IPS-18c (cell line): Measurements from ENCODE around the gene RNASEH1.
"Not testable (repeated sequence)": the region's sequence is repeated elsewhere in the genome, so short reads cannot be mapped to it uniquely, and the experiment has no call there.

Experiments
- H3K4me3 ChIP-seq: 2 replicates; pipeline ENCODE4 v1.7.0; 2013; ENCODE audit warnings: low read depth, mild to moderate bottlenecking, low read length, moderate library complexity; ENCODE audit not compliant: insufficient read depth
- H3K9me3 ChIP-seq: one replicate; pipeline ENCODE4 v1.6.1; 2013; ENCODE audit warnings: mild to moderate bottlenecking, low read length, moderate library complexity; ENCODE audit not compliant: control insufficient read depth, insufficient read depth

RNASEH1 gene

GRCh38 chr2:3574155-3574554 lies 16.0 kb upstream of the RNASEH1 start:
- no peaks in the 10 kb centered on the region for H3K9me3 ChIP-seq
- no peak overlapping the region for H3K4me3 ChIP-seq

- H3K4me3 ChIP-seq, result no peak overlapping the region
Observed at GRCh38 chr2:3572620-3573019, 14.5 kb upstream of the RNASEH1 start.

GRCh38 chr2:3571284-3571683 lies 13.2 kb upstream of the RNASEH1 start:
- Histone ChIP-seq H3K4me3 (no peak overlapping the region), H3K9me3 (no peaks in the 10 kb centered on the region)

More at GRCh38 chr2:3572620-3573019, 14.5 kb upstream of the RNASEH1 start:
- H3K9me3 ChIP-seq, result no peaks in the 10 kb centered on the region

- not testable (repeated sequence) for H3K4me3 ChIP-seq, H3K9me3 ChIP-seq
Observed at GRCh38 chr2:3569656-3570055, 11.5 kb upstream of the RNASEH1 start.

GRCh38 chr2:3566806-3567205 lies 8.7 kb upstream of the RNASEH1 start:
- Histone ChIP-seq H3K4me3 (no peak overlapping the region), H3K9me3 (no peaks in the 10 kb centered on the region)

- Histone ChIP-seq H3K9me3 (no peaks in the 10 kb centered on the region), H3K4me3 (no peak overlapping the region)
Observed at GRCh38 chr2:3565117-3565516, 7.0 kb upstream of the RNASEH1 start.

GRCh38 chr2:3563521-3563976 lies 5.4 kb upstream of the RNASEH1 start:
- Histone ChIP-seq H3K4me3 (no peak overlapping the region), H3K9me3 (peaks cover 2% of the 10 kb centered on the region)

- Histone ChIP-seq H3K4me3 (peak overlapping the region; percentile 93), H3K9me3 (peaks cover 2% of the 10 kb centered on the region)
Observed at GRCh38 chr2:3557639-3558204, 411 bp downstream of the RNASEH1 start.

GRCh38 chr2:3553946-3554345 lies 4.2 kb downstream of the RNASEH1 start:
- Histone ChIP-seq H3K9me3 (no peaks in the 10 kb centered on the region), H3K4me3 (no peak overlapping the region)

- no peaks in the 10 kb centered on the region for H3K9me3 ChIP-seq
- H3K4me3 ChIP-seq, result no peak overlapping the region
Observed at GRCh38 chr2:3547915-3548314, 10.2 kb downstream of the RNASEH1 start.

- H3K9me3 ChIP-seq, result no peaks in the 10 kb centered on the region
- no peak overlapping the region for H3K4me3 ChIP-seq
Observed at GRCh38 chr2:3545788-3546478, 12.2 kb downstream of the RNASEH1 start.

GRCh38 chr2:3543023-3543683 lies 15.0 kb downstream of the RNASEH1 start:
- Histone ChIP-seq H3K4me3 (no peak overlapping the region), H3K9me3 (no peaks in the 10 kb centered on the region)

- no peaks in the 10 kb centered on the region for H3K9me3 ChIP-seq
- H3K4me3 ChIP-seq, result no peak overlapping the region
Observed at GRCh38 chr2:3542107-3542506, 16.0 kb downstream of the RNASEH1 start.

- Histone ChIP-seq H3K4me3 (no peak overlapping the region), H3K9me3 (no peaks in the 10 kb centered on the region)
Observed at GRCh38 chr2:3539836-3540235, 18.3 kb downstream of the RNASEH1 start.

GRCh38 chr2:3536682-3537632 lies 21.2 kb downstream of the RNASEH1 start:
- Histone ChIP-seq H3K9me3 (no peaks in the 10 kb centered on the region), H3K4me3 (no peak overlapping the region; the same call in 1 of the 2 replicates)

GRCh38 chr2:3535794-3536681 lies 22.1 kb downstream of the RNASEH1 start:
- no peaks in the 10 kb centered on the region for H3K9me3 ChIP-seq

More at GRCh38 chr2:3535794-3536681, 22.1 kb downstream of the RNASEH1 start:
- no peak overlapping the region; the same call in 1 of the 2 replicates for H3K4me3 ChIP-seq
